Measurements from ENCODE around the gene DNAH17.

DNA sequence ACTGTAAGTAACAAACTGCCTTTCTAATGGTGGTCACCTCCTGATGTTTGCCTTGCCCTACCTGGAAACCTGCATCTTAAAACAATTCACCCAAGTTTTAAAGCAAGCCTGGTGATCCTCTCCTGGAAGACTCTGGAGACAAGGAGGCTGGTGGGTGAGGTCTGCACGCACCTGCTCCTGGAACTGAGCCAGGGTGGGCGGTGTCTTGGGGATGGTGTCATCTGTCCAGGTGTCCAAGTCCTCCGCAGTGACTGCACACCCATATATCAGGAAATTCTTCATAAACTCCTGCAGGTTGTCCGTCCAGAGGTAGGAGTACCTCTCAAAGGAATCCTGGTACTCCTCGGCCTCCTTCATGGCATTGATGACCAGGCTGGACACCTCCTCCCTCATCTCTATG lies 44.9 kb downstream of the DNAH17 start:
- no peak for TF ChIP-seq TEAD4 (IDR thresholded peaks at IDR 0.05; ENCODE audit: borderline replicate concordance, insufficient read depth)
- no peak for TF ChIP-seq EZH2phosphoT487 (IDR thresholded peaks at IDR 0.05; ENCODE audit: borderline replicate concordance, low read depth)
- no peak for TF ChIP-seq RXRA (IDR thresholded peaks at IDR 0.05; ENCODE audit: borderline replicate concordance, low read depth)
- TF ChIP-seq MEF2A (IDR thresholded peaks at IDR 0.05; ENCODE audit: borderline replicate concordance, low read depth): no peak
- TF ChIP-seq, protein P1, sequence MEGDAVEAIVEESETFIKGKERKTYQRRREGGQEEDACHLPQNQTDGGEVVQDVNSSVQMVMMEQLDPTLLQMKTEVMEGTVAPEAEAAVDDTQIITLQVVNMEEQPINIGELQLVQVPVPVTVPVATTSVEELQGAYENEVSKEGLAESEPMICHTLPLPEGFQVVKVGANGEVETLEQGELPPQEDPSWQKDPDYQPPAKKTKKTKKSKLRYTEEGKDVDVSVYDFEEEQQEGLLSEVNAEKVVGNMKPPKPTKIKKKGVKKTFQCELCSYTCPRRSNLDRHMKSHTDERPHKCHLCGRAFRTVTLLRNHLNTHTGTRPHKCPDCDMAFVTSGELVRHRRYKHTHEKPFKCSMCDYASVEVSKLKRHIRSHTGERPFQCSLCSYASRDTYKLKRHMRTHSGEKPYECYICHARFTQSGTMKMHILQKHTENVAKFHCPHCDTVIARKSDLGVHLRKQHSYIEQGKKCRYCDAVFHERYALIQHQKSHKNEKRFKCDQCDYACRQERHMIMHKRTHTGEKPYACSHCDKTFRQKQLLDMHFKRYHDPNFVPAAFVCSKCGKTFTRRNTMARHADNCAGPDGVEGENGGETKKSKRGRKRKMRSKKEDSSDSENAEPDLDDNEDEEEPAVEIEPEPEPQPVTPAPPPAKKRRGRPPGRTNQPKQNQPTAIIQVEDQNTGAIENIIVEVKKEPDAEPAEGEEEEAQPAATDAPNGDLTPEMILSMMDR (IDR thresholded peaks at IDR 0.05): no peak
- no peak for TF ChIP-seq POLR2AphosphoS5 (IDR thresholded peaks at IDR 0.05; ENCODE audit: low read depth, low read length)
- TF ChIP-seq YY1 (IDR thresholded peaks at IDR 0.05; ENCODE audit: low read depth): no peak
- TF ChIP-seq, protein P2, sequence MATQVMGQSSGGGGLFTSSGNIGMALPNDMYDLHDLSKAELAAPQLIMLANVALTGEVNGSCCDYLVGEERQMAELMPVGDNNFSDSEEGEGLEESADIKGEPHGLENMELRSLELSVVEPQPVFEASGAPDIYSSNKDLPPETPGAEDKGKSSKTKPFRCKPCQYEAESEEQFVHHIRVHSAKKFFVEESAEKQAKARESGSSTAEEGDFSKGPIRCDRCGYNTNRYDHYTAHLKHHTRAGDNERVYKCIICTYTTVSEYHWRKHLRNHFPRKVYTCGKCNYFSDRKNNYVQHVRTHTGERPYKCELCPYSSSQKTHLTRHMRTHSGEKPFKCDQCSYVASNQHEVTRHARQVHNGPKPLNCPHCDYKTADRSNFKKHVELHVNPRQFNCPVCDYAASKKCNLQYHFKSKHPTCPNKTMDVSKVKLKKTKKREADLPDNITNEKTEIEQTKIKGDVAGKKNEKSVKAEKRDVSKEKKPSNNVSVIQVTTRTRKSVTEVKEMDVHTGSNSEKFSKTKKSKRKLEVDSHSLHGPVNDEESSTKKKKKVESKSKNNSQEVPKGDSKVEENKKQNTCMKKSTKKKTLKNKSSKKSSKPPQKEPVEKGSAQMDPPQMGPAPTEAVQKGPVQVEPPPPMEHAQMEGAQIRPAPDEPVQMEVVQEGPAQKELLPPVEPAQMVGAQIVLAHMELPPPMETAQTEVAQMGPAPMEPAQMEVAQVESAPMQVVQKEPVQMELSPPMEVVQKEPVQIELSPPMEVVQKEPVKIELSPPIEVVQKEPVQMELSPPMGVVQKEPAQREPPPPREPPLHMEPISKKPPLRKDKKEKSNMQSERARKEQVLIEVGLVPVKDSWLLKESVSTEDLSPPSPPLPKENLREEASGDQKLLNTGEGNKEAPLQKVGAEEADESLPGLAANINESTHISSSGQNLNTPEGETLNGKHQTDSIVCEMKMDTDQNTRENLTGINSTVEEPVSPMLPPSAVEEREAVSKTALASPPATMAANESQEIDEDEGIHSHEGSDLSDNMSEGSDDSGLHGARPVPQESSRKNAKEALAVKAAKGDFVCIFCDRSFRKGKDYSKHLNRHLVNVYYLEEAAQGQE (IDR thresholded peaks at IDR 0.05; ENCODE audit: low read depth, low read length): no peak
- TF ChIP-seq NRF1 (IDR thresholded peaks at IDR 0.05; ENCODE audit: low read depth, low read length): no peak
- TF ChIP-seq FOSL2 (IDR thresholded peaks at IDR 0.05; ENCODE audit: borderline replicate concordance, low read depth): no peak
- TF ChIP-seq EP300 (IDR thresholded peaks at IDR 0.05; ENCODE audit: borderline replicate concordance in 1 of 2, low read depth in 1 of 2, low read length in 1 of 2): no peak
- no peak for TF ChIP-seq SMC3 (IDR thresholded peaks at IDR 0.05; ENCODE audit: low read depth, low read length)
- no peak for TF ChIP-seq GABPA (IDR thresholded peaks at IDR 0.05; ENCODE audit: low read depth)

Data from SK-N-SH (cell line).